ENCODE results near the gene PLXNB3. TPM values are rescaled to one million over a fixed set of nuclear protein-coding genes. Genes with fewer than 3 reads are reported as not detected.

Gene PLXNB3
- total and polyA plus RNA-seq, 2 experiments from 2014 or later = 0.70 to 4.1 TPM

GRCh38 chrX:153768311-153769157 is 4.5 kb downstream of the PLXNB3 start:
- H2AFZ ChIP-seq = no peak overlapping the region
- ATAC-seq = no peak; the same call in 2 of the 3 replicates
- H3K27me3 Mint-ChIP-seq (ENCODE audit: insufficient read depth, low read depth, poor library complexity) = peaks cover 7% of the 10 kb centered on the region
- H3K79me2 ChIP-seq (replicated peaks; ENCODE audit: insufficient read depth) = no peaks in the 10 kb centered on the region
- no peaks in the 10 kb centered on the region for H3F3A ChIP-seq (replicated peaks; ENCODE audit: low read depth)
- H3K27ac ChIP-seq (ENCODE audit: low read depth) = no peak overlapping the region
- H3K4me3 Mint-ChIP-seq = no peak overlapping the region
- H4K20me1 ChIP-seq (replicated peaks; ENCODE audit: insufficient read depth) = no peaks in the 10 kb centered on the region
- H3K4me2 ChIP-seq = no peak overlapping the region
- no peaks in the 10 kb centered on the region for H3K27me3 ChIP-seq (ENCODE audit: insufficient read depth)
- no peaks in the 10 kb centered on the region for H3K9me2 ChIP-seq (ENCODE audit: insufficient read depth)
- no peaks in the 10 kb centered on the region for H3K36me3 Mint-ChIP-seq (ENCODE audit: low read depth)
- H3K4me1 Mint-ChIP-seq = peaks cover 5% of the 10 kb centered on the region; the same call in 2 of the 3 replicates
- H3K27ac Mint-ChIP-seq = no peak overlapping the region
- no peaks in the 10 kb centered on the region for H3K36me3 ChIP-seq (ENCODE audit: insufficient read depth)
- DNase-seq (ENCODE audit: low spot score) = no peak
- TF ChIP-seq CTCF (conservative IDR thresholded peaks at IDR 0.05; ENCODE audit: low read depth in 2 of 2) = peak in 1 of 2 experiments; percentile 44; a peak in 2 of 4 replicates
- TF ChIP-seq EZH2phosphoT487 (IDR thresholded peaks at IDR 0.05; ENCODE audit: unreplicated experiment) = no peak
- TF ChIP-seq NANOG (IDR thresholded peaks at IDR 0.05; ENCODE audit: borderline replicate concordance) = no peak
- no peaks in the 10 kb centered on the region for H3K4me1 ChIP-seq (ENCODE audit: insufficient read depth)
- no peak overlapping the region for H3K4me3 ChIP-seq
- no peaks in the 10 kb centered on the region for H3K9me3 Mint-ChIP-seq

GRCh38 chrX:153769158-153769864 is 5.3 kb downstream of the PLXNB3 start:
- no peaks in the 10 kb centered on the region for H3K36me3 ChIP-seq (ENCODE audit: insufficient read depth)
- DNase-seq (ENCODE audit: low spot score) = no peak
- no peak overlapping the region for H3K4me2 ChIP-seq
- H3K9me3 Mint-ChIP-seq = no peaks in the 10 kb centered on the region
- no peaks in the 10 kb centered on the region for H4K20me1 ChIP-seq (replicated peaks; ENCODE audit: insufficient read depth)
- H3K27me3 ChIP-seq (ENCODE audit: insufficient read depth) = no peaks in the 10 kb centered on the region
- no peaks in the 10 kb centered on the region for H3K4me1 ChIP-seq (ENCODE audit: insufficient read depth)
- no peak overlapping the region for H3K27ac ChIP-seq (ENCODE audit: low read depth)
- H3K79me2 ChIP-seq (replicated peaks; ENCODE audit: insufficient read depth) = no peaks in the 10 kb centered on the region
- no peaks in the 10 kb centered on the region for H3F3A ChIP-seq (replicated peaks; ENCODE audit: low read depth)
- H3K9me2 ChIP-seq (ENCODE audit: insufficient read depth) = no peaks in the 10 kb centered on the region
- no peak overlapping the region for H3K4me3 ChIP-seq
- H3K36me3 Mint-ChIP-seq (ENCODE audit: low read depth) = no peaks in the 10 kb centered on the region
- ATAC-seq = no peak
- H3K4me1 Mint-ChIP-seq = peaks cover 5% of the 10 kb centered on the region; the same call in 2 of the 3 replicates
- no peak overlapping the region for H2AFZ ChIP-seq
- peaks cover 7% of the 10 kb centered on the region for H3K27me3 Mint-ChIP-seq (ENCODE audit: insufficient read depth, low read depth, poor library complexity)
- no peak overlapping the region for H3K4me3 Mint-ChIP-seq
- H3K27ac Mint-ChIP-seq = no peak overlapping the region
- TF ChIP-seq EZH2phosphoT487 (IDR thresholded peaks at IDR 0.05; ENCODE audit: unreplicated experiment) = no peak
- TF ChIP-seq STAT1 (IDR thresholded peaks at IDR 0.05; ENCODE audit: unreplicated experiment) = no peak
- no peak for TF ChIP-seq CREB1 (CRISPR knock-in tag; IDR thresholded peaks at IDR 0.05; ENCODE audit: low read depth)
- TF ChIP-seq POLR2AphosphoS5 (IDR thresholded peaks at IDR 0.05; ENCODE audit: low read depth) = no peak
- no peak for TF ChIP-seq ZNF462 (CRISPR knock-in tag; IDR thresholded peaks at IDR 0.05)
- TF ChIP-seq CTCF (conservative IDR thresholded peaks at IDR 0.05; ENCODE audit: low read depth in 2 of 2) = no peak
- TF ChIP-seq NANOG (IDR thresholded peaks at IDR 0.05; ENCODE audit: borderline replicate concordance) = no peak
- no peak for TF ChIP-seq JUNB (IDR thresholded peaks at IDR 0.05; ENCODE audit: unreplicated experiment)
- TF ChIP-seq ZNF331 (CRISPR knock-in tag; IDR thresholded peaks at IDR 0.05; ENCODE audit: low read depth) = no peak

Measured in GM23338 (cell line).